ENCODE results near the gene RNF208. TPM values are rescaled to one million over a fixed set of nuclear protein-coding genes. Genes with fewer than 3 reads are reported as not detected.

Gene RNF208
- polyA plus RNA-seq, 1 donor = 4.2 TPM

DNA sequence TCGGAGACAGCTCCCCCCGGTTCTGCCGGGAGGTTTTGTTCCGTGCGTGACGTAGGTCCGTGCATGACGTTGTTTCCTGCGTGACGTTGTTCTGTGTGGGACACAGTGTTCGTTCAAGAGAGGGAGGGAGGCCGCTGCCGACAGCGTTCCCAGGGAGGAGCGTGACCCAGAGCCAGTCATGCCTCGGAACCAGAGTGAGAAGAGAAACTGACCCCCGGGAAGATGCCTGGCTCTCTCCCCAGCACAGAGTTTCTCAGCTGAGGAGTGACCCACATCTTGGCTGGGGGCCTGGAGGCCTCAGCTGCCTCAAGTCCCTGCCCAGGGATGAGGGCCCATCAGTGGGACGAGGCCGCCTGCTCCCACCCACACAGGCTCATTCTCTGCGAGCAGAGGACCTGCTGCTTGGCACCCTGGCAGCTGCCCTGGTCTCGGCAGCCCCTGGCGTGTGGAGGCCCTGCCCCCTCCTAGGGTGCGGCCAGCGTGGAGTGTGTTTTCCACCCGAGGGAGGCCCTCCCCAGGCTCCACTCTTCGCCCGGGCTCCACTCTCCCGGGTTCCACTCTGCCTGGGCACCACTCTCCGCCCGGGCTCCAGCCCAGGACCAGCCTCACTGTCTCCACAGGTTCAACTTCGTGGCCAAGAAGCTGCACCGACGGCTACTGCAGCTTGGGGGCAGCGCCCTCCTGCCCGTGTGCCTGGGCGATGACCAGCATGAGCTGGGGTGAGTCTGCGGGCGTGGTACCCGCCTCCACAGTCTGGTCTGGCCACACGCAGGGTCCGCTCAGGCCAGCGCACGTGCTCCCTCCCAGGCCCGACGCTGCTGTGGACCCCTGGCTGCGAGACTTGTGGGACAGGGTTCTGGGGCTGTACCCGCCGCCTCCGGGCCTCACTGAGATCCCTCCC is 8.6 kb downstream of the RNF208 start:
- no peak for DNase-seq

DNA sequence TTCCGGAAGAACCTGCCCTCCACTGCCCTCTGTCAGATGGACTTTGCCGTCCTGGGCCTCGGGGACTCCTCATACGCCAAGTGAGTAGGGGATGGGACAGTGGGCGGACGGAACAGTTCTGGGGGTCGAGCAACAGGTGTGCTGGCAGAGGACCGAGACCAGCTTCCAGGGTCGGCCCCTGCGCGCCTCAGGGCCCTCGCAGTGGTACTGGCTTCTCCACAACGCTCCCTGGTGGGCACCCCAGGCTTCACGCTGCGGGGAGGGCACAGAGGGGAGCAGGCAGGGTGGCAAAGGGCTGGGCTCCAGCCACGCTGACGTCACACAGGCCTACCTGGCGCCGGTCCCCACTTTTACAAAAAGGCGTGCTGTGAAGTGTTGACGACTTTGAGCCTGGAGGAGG is 9.5 kb downstream of the RNF208 start:
- DNase-seq = no peak

DNA sequence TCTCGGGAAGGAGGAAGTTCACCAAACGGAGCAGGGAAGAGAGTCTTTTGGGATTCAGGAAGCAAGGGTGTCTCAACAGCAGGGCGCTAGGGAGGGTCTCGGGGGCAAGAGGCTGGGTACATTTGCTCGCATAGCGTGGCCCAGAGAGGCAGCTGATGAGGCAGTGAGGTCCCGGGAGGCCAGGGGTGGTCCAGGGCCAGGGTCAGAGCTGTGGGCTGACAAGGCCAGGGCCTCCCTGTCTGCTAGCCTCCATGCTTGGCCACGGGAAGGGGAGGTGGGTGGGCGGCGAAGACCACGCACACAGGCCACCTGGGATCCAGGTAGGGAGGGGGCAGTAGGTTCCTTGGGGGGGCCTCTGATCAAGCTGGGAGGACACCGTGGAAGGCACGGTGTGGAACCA is 10.5 kb downstream of the RNF208 start:
- no peak for DNase-seq

DNA sequence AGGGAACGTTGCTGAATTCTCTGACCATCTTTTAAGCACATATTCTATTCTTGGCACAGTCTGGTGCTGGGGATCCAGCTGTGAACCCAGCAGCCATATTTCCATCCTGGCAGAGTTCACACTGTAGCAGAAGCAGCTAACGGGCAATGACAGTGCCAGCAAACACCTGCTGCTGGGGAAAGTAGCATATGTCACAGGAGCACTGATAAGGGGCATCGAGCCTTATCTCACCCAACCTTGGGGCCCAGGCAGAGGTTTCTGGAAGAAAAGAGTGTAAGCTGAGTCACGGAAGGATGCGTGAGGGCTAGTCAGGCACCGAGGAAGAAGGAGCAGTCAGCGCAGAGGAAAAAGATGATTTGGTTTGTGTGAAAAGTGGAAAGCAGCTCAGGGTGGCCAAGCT is 15.4 kb downstream of the RNF208 start:
- no peak for DNase-seq

DNA sequence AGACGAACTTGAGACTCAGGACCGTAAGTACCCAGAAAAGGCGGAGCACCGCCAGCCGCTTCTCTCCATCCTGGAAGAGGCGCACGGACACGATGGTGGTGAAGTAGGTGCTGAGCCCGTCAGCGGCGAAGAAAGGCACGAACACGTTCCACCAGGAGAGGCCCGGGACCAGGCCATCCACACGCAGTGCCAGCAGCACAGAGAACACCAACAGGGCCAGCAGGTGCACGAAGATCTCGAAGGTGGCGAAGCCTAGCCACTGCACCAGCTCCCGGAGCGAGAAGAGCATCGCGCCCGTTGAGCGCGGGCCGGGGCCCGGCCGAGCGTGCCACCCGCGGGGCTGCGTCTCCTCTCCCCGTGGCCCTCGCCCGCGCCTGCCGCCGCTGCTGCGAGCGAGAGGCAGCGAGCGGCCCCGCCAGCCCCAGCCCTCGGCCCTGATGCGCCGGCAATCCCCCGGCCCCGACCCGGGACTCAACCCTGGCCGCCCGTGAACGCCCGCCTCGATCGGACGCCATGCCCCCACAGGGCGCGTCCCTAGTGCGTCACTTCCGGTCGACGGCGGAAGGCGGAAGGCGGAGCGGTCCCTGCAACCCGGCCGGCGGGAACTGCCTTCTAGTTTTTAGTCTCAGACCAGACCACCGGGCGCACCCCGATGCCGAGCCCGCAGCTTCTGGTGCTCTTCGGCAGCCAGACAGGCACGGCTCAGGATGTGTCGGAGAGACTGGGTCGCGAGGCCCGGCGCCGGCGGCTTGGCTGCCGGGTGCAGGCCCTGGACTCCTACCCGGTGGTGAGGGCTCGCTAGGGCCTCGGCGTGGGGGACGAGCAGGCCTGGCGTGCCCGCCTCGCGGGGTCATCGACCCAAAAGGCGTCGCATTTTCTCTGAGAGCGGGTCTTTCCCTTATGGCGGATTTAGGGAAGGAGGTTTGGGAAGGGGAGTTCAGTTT is 16.6 kb downstream of the RNF208 start, which contains the start of the genes NDOR1 and TMEM203:
Gene NDOR1, plus strand, starts transcription at position 575 of the 944 bp plus-strand sequence. Its CDS starts 78 bp downstream, at position 653.
Gene TMEM203, minus strand, starts transcription at position 523 of the 944 bp plus-strand sequence. Its CDS starts 234 bp downstream, at position 289.
- DNase-seq = peak; percentile 94

DNA sequence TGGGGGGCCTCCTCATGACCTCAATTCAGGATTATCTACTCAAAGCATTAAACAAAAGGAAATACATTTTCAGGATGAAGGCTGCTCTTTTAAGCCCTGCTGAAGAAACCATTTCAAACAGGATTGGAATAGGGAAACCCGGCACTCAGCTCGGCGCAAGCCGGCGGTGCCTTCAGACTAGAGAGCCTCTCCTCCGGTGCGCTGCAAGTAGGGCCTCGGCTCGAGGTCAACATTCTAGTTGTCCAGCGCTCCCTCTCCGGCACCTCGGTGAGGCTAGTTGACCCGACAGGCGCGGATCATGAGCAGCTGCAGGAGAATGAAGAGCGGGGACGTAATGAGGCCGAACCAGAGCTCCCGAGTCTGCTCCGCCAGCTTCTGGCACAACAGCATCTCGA is 17.3 kb downstream of the RNF208 start:
- DNase-seq = no peak

DNA sequence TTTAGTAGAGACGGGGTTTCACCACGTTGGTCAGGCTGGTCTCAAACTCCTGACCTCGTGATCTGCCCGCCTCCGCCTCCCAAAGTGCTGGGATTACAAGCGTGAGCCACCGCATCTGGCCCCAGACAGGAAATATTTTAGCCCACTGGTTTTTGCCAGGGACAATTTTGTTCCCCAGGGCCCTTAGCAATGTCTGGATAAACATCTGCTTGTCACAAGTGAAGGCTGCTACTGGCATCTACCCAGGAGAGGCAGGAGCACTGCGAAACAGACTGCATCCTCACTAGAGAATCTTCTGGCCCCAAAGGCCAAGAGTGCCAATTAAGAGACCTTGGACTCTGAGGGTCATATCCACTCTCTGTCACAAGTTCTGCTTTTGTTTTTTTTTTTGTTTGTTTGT is 19.1 kb downstream of the RNF208 start:
- no peak for DNase-seq

DNA sequence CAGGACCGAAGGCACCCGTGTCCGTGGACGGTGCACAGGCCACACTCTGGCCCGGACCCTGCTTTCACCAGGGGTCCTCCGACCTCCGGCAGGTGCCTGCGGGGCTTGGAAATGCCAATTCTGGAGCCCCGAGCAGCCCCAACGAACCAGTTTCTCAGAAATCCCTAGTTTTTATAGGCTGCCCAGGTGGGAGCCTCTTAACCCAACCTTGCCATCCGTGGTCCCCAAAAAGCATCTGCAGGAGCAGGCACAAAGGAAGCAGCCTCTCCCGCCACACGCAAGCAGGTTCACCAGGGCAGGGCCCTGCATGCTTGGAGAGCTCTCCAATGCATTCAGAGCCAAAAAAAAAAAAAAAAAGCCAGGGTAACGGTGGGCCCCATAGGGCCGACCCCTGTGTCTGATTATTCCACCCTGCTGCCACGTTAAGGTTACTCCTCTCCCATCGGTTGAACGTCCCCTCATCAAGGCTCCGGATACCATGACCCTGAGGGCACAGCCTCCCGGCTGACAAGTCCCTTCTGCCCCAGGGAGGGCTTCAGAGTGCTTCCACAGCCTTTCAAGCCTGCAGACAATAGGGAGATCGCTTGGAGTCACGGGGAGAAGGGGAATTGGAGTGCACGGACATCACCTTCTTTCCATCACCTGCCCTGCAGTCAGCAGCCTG is 20.7 kb downstream of the RNF208 start:
- no peak for DNase-seq

DNA sequence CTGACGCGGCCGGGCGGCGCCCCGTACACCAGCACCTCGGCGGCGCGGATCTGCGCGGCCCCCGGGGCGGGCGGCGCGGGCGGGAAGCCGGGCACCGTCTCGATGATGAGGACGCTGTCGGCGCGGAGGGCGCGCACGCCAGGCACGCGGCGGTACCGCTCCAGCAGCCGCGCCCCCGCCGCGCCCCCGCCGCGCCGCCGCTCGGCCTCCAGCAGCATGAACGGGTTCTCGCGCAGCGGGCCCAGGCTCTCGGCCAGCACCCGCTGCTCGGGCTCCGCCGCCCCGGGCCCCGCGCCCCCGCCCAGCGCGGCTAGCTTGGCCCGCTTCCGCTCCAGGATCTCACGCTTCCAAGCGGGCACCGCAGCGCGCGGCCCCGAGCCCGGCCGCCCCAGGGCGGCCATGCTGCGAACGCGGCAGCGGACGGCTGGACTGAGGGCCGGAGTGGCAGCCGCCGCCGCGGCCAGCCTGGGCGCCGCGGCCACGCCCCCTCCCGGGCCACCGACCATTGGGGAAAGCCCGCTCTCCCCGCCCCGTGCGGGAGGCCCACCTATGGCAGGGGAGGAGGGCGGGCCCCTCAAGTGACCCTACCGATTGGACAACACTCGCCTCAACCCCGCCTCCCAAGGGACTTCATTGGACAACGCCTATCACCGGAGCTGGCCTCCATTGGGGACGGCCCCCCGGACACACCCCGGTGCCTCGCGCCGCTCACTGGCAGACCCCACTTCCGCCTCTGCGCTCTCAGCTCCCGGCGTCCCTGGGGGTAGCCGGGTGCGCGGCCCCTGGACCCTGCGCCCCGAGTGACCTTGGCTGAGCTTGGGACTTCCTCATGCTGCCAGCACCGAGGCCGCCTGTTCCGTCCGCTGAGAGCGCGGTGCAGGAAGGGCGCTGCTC is 21.5 kb downstream of the RNF208 start, which contains the start of gene TPRN:
Gene TPRN, minus strand, starts transcription at position 431 of the 894 bp plus-strand sequence. Its CDS starts 30 bp downstream, at position 401.
- peak; percentile 97 for DNase-seq

DNA sequence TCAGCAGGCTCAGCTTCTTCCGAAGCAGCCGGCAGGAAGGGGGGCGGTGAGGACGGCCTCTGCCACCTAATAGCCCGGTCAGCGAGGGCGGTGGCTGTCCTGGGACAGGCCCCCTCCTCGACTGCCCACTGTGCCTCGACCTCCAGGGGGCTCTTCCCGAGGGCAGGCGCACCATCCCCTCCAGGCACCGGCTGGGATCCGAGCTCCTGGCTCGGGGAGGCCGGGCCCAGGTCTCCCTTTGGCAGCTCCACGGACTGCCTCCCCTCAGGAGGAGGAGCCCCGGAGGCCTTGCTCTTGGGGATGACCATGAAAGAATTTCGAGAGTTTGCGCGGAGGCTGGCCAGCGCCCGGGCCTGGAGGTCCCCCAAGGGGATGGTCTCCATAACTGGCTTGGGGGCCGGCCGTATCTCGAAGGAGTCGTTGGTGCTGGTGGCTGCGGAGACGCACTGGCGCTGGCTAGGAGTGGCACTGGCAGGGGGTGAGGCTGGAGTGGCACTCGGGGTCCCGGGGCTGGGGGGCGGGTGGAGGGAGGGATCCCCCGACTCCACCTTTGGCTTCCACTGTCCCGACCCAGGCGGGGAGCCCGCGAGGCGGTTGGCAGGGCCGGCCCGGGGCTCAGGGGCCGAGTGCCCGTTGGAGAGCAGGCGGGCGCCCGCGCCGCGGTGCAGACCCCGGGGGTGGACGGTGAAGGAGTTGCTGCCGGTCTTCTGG is 22.5 kb downstream of the RNF208 start:
- no peak for DNase-seq

DNA sequence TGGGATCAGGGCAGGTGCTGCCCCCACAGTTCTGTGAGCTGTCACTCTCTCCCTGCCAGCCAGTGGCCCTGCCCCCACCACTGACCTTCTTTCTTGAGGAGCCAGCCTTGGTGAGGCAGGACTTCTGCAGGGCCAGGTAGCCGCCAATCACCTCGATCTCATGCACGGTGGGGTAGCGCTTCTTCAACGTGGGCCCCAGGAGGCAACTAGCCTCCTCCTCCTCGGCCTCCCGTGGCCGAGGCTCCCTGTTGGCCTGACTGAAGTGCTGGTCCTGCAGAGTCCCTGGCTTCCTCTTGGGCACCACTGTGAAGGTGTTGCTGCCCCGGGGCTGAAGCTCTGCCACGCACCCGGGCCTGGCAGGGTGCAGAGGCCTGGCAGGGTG is 23.1 kb downstream of the RNF208 start:
- no peak for DNase-seq

DNA sequence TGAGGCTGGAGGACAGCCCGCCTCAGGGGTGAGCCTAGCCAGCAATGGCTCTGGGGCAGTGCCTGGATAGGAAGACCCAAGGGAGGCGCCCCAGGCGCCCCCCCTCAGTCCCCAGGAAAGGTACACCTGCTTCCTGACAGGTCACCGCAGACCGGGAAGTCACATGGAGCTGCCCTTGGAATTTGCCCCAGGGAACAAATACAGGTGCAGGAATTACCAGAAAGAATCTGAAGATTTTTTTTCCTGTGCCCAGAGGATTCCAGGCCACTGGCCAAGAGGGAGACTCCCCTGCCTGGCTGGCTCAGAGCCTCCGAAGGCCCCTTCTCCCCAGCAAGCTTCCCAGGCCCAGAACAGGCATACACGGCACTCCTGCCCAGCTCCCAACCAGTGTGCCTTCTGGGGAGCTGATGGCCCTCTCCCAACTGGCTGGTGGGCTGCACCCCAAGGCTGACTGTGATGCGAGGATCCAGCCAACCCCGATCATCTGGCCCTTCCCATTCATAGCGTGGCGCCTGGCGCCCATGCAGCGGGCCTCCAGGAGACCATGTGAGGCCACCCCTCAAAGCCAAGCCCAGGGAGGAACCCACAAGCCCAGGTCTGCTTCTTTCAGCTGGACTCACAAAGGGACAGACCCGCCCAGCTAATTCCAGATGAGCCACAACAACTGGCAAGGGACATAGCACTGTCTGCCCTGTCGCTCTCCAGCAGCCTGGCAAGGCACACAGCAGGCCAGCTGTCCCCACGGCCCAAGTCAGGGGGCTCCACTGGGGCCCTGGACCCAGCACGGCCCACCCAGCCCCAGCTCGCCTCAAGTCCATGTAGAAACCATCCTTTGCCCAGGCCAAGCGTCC is 23.8 kb downstream of the RNF208 start:
- DNase-seq = no peak

DNA sequence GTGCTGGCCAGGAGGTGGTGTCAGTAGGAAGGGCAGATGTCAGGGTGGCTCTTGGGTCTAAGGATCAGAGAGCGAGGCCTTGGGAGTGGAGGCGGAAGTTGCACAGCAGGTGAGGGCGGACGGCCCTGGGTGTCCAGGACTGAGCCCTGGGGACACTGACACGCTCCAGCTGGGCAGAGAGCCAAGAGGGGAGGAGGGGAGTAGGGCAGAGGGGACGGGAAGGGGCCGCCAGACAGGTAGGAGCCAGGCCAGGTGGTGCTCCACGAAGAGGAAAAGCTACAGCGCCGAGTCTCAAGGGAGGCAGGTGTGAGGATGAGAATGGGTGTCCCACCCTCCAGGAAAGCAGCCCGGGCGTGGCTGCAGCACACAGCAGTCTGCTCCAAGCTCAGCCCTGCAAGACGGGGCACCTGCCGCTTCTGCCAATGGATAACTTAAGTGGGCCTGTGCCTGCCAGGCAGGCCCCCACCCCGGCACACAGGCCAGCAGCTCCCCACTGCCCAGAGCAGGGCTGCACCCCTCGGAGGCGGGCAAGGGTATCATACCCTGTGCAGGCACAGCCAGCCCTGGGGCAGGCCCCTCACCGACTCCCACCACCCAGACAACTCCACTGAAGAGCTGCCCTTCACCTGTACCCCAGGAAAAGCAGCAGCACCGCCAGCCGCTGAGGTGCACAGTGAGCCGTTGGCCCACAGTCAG is 26.4 kb downstream of the RNF208 start:
- no peak for DNase-seq

DNA sequence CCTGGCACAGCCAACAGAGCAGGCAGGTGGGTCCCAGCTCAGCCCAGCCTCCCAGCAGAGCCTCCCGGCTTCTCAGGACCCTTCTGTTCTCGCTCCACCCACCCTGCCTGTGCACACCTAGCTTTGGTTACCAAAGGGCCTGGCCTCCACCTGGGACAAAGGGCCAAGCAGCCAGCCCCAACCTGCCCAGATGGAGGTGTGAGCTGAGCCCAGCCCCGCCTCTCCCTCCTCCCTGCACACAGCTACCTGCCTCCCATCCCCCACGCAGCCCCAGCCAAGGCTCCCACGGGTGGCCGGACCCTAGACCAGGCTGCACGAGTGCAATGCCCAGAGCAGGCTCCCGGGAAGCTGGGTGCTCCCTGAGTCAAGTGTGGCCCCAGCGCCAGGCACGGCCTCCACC is 27.1 kb downstream of the RNF208 start:
- no peak for DNase-seq

DNA sequence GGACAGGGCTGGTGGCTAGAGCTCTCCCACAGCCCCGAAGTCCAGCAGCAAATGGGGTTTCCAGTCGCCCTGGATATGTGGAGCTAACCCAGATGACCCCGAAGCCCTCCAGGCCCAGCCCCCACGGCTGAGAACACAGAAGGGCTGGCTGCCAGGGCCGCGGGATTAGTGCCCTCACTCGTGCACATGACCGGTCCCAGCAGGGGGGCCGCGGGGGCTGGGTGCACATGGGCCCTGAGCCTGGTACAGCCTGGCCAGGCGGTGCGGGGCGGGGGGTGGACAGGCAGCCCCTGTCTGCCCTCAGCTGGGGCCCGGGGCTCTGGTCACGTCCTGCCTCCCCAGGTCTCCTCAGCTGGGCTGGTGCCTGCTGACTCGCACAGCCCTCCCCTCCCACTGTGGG is 27.7 kb downstream of the RNF208 start:
- DNase-seq = no peak

DNA sequence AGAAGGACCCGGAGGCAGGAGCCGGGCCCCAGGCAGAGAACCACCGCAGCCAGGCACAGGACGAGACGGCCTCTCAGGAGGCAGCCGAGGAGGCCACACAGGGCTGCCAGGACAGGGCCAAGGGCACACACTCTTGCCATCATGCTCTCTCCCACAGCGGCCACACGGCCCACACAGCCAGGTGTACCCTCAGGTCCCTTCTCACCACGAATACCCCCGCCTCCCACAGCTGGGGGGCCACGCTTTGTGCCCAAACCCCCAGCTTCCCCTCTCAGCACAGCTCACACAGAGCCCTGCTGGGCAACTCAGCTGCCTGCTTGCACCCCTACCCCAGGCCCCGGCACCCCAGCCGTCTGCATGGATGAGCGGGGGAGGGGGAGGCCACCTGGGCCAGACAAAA is 28.3 kb downstream of the RNF208 start:
- no peak for DNase-seq

DNA sequence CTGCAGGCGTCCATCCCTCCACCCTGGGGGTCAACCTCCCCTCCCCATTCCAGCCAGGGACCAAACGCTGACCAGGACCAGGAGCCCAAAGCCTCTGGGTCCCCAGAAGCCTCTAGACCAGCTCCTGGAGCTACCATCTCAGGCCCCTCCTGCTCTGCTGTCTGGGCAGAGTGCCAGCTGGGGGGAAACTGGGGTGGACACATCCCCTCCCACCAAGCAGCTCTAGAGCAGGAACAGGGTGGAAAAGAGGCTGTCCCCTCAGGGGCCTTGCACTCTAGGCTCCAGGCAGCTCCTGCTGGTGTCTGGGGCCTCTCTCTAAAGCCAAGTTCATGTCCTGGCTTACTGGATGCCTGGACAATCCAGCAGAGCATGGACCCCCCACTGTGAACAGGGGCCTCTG is 29.2 kb downstream of the RNF208 start:
- no peak for DNase-seq

DNA sequence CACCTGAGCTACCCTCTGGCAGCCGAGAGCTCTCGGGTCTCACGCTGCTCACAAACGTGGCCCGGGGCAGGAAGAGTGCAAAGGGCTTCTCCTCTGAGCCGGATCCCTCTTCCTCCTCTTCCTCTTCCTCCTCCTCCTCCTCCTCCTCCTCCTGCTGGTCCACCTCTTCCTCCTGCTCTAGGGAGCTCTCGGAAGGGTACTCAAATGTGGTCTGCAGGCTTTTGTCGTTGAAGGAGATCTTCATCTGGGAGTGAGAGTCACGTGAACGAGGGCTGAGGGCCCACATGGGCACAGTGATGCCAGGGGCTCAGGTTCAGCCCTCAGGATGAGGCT is 29.6 kb downstream of the RNF208 start:
- no peak for DNase-seq

Measured in hindlimb muscle (tissue), 1 donor.